ENCODE measurements around the gene ZNF227.

The ZNF227 gene

DNA sequence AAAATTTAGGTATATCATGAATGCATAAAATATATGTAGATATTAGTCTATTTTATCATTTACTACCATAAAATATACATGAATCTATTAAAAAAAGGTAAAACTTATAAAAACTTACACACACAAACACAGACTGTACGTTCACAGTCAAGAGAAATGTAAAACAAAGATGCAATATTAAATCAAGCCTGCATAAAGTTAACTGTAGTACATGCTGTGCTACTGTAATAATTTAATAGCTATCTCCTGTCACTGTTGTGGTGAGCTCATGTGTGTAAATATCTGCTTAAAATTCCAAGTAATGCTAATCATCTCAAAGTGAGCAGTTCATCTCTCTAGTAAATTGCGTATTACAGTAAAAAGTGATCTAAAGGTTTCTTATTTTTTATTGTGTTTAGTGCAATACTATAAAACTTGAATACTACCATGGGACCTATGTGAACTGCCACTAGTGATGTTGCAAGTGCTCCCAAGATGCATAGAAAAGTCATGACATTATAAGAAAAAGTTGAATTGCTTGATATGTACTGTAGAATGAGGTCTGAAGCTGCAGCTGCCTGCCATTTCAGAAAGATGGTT lies 46.6 kb downstream of the ZNF227 start:
- ATAC-seq (ENCODE audit: low read depth) (no peak), DNase-seq (ENCODE audit: low spot score in 2 of 2) (no peak)
- Mint-ChIP-seq H3K4me1 (peaks cover 9% of the 10 kb centered on the region), H3K4me3 (no peak overlapping the region), H3K9me3 (peaks cover 46% of the 10 kb centered on the region), H3K27me3 (no peaks in the 10 kb centered on the region), H3K36me3 (peaks cover 32% of the 10 kb centered on the region), H3K27ac (no peak overlapping the region)

GRCh38 chr19:44260343-44260681 lies 48.0 kb downstream of the ZNF227 start:
- ATAC-seq (ENCODE audit: low read depth) (no peak), DNase-seq (ENCODE audit: low spot score in 2 of 2) (no peak)
- Mint-ChIP-seq H3K9me3 (peaks cover 41% of the 10 kb centered on the region), H3K27ac (no peak overlapping the region), H3K4me1 (peaks cover 9% of the 10 kb centered on the region), H3K27me3 (no peaks in the 10 kb centered on the region), H3K4me3 (peak overlapping the region; percentile 88), H3K36me3 (peaks cover 25% of the 10 kb centered on the region)

- H3K4me1 Mint-ChIP-seq: peaks cover 9% of the 10 kb centered on the region
- H3K27me3 Mint-ChIP-seq: no peaks in the 10 kb centered on the region
- ATAC-seq (ENCODE audit: low read depth): no peak
- H3K27ac Mint-ChIP-seq: no peak overlapping the region
- H3K9me3 Mint-ChIP-seq: peaks cover 36% of the 10 kb centered on the region
- peaks cover 21% of the 10 kb centered on the region for H3K36me3 Mint-ChIP-seq
- peak overlapping the region; percentile 88 for H3K4me3 Mint-ChIP-seq
- DNase-seq (ENCODE audit: low spot score in 2 of 2): no peak
Observed at GRCh38 chr19:44260695-44261446, 48.5 kb downstream of the ZNF227 start.

DNA sequence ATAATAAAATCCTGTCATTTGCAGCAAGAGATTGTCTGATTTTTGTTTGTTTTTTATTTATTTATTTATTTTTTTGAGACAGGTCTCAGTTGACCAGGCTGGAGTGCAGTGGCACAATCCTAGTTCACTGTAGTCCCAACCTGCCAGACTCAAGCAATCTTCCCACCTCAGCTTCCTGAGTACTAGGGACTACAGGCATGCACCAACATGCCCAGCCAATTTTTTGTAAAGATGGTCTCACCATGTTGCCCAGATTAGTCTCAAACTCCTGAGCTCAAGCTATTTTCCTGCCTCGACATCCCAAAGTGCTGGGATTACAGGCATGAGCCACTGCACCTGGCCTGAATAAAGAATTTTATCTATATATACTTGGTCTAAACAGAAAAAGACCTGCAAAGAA lies 65.0 kb downstream of the ZNF227 start:
- ATAC-seq (ENCODE audit: low read depth) (no peak), DNase-seq (ENCODE audit: low spot score in 2 of 2) (no peak)
- peaks cover 29% of the 10 kb centered on the region for H3K9me3 Mint-ChIP-seq
- no peak overlapping the region for H3K4me3 Mint-ChIP-seq
- H3K27me3 Mint-ChIP-seq: no peaks in the 10 kb centered on the region
- no peaks in the 10 kb centered on the region for H3K4me1 Mint-ChIP-seq
- H3K27ac Mint-ChIP-seq: no peak overlapping the region
- H3K36me3 Mint-ChIP-seq: peaks cover 53% of the 10 kb centered on the region

- Mint-ChIP-seq H3K36me3 (peaks cover 51% of the 10 kb centered on the region), H3K27ac (no peak overlapping the region), H3K27me3 (no peaks in the 10 kb centered on the region), H3K4me3 (no peak overlapping the region), H3K4me1 (no peaks in the 10 kb centered on the region), H3K9me3 (peaks cover 28% of the 10 kb centered on the region)
- DNase-seq (ENCODE audit: low spot score in 2 of 2): no peak
- ATAC-seq (ENCODE audit: low read depth): no peak
Observed at GRCh38 chr19:44278181-44278690, 65.9 kb downstream of the ZNF227 start.

DNA sequence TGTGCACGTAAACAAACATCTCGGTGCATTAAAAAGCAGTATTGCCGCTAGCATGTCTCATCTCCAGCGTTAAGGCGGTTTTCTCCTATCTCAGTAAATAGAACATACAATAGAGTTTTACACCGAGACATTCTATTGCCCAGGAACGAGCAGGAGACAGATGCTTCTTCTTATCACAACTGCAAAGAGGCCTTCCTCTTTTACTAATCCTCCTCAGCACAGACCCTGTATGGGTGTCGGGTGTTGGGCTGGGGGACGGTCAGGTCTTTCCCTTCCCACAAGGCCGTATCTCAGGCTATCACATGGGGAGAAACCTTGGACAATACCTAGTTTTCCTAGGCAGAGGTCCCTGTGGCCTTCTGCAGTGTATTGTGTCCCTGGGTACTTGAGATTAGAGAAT lies 68.6 kb downstream of the ZNF227 start:
- no peak for DNase-seq (ENCODE audit: low spot score in 2 of 2)
- Mint-ChIP-seq H3K27me3 (no peaks in the 10 kb centered on the region), H3K4me3 (no peak overlapping the region), H3K36me3 (peaks cover 43% of the 10 kb centered on the region), H3K27ac (no peak overlapping the region), H3K4me1 (no peaks in the 10 kb centered on the region), H3K9me3 (peaks cover 34% of the 10 kb centered on the region)
- no peak for ATAC-seq (ENCODE audit: low read depth)

GRCh38 chr19:44282846-44283245 lies 70.5 kb downstream of the ZNF227 start:
- H3K9me3 Mint-ChIP-seq: peaks cover 34% of the 10 kb centered on the region
- DNase-seq (ENCODE audit: low spot score in 2 of 2): no peak
- no peak for ATAC-seq (ENCODE audit: low read depth)
- H3K27ac Mint-ChIP-seq: no peak overlapping the region
- H3K27me3 Mint-ChIP-seq: no peaks in the 10 kb centered on the region
- no peaks in the 10 kb centered on the region for H3K4me1 Mint-ChIP-seq
- H3K36me3 Mint-ChIP-seq: peaks cover 45% of the 10 kb centered on the region
- no peak overlapping the region for H3K4me3 Mint-ChIP-seq

GRCh38 chr19:44284968-44285367 lies 72.6 kb downstream of the ZNF227 start:
- no peak overlapping the region for H3K27ac Mint-ChIP-seq

More at GRCh38 chr19:44284968-44285367, 72.6 kb downstream of the ZNF227 start:
- H3K9me3 Mint-ChIP-seq: peaks cover 33% of the 10 kb centered on the region
- H3K4me3 Mint-ChIP-seq: no peak overlapping the region
- peaks cover 57% of the 10 kb centered on the region for H3K36me3 Mint-ChIP-seq
- H3K4me1 Mint-ChIP-seq: no peaks in the 10 kb centered on the region
- ATAC-seq (ENCODE audit: low read depth): no peak
- DNase-seq (ENCODE audit: low spot score in 2 of 2): no peak
- H3K27me3 Mint-ChIP-seq: no peaks in the 10 kb centered on the region
